GM12865 (cell line): Measurements from ENCODE around the gene TAPT1.

Source experiments
- DNase-seq: peaks from one replicate; pipeline ENCODE4 v3.0.0; 2010; ENCODE audit warnings: low read depth
- H3K4me3 ChIP-seq: 2 replicates; pipeline ENCODE4 v1.5.1; 2011; ENCODE audit warnings: mild to moderate bottlenecking, low read depth, low read length, control low read depth
- TF ChIP-seq, protein P1 (sequence below): IDR thresholded peaks from 2 replicates; pipeline ENCODE4 v1.5.1; 2011; ENCODE audit warnings: low read length, control low read depth, low read depth, inconsistent platforms; ENCODE audit not compliant: insufficient read depth; ENCODE audit errors: missing control alignments

TAPT1 gene

DNA sequence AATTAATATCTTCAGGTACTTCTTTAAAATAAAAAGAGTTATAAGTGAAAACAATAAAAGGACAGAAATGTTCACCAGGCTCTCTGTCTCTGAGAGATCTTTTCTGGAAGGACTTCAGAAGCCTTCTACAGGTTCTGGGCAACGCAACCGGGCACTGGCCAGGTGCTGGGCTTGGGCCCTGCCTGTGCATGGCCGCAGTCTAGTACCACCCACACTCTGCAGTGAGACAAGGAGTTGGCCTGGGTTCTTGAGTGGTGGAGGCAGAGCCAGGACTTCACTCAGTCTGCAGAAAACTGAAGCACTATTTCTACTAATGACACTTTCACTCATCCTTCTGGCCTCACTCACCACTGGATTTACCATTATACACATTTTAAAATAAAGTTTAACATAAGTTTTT, 21.8 kb downstream of the TAPT1 start:
- DNase-seq, result no peak
- TF ChIP-seq, protein P1, sequence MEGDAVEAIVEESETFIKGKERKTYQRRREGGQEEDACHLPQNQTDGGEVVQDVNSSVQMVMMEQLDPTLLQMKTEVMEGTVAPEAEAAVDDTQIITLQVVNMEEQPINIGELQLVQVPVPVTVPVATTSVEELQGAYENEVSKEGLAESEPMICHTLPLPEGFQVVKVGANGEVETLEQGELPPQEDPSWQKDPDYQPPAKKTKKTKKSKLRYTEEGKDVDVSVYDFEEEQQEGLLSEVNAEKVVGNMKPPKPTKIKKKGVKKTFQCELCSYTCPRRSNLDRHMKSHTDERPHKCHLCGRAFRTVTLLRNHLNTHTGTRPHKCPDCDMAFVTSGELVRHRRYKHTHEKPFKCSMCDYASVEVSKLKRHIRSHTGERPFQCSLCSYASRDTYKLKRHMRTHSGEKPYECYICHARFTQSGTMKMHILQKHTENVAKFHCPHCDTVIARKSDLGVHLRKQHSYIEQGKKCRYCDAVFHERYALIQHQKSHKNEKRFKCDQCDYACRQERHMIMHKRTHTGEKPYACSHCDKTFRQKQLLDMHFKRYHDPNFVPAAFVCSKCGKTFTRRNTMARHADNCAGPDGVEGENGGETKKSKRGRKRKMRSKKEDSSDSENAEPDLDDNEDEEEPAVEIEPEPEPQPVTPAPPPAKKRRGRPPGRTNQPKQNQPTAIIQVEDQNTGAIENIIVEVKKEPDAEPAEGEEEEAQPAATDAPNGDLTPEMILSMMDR, result no peak
- H3K4me3 ChIP-seq, result no peak overlapping the region

DNA sequence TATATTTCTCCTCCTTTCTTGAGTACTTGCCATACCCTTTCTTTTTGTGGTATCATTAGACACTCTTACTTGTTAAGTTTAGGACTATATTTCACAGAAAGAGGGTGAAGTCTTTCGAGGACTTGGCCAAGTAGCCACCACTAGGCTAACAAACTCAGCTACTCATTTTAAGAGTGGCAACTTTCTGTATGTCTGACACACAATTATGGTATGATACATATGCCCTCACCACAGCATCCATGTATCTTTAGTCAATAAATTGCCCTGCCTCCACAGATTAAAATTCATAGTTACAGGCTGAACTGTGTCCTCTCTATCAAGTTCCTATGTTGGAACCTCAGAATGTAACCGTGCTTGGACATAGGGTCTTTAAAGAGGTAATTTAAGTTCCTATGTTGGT, 23.2 kb downstream of the TAPT1 start:
- TF ChIP-seq, protein P1, result no peak
- no peak overlapping the region for H3K4me3 ChIP-seq
- DNase-seq, result no peak

DNA sequence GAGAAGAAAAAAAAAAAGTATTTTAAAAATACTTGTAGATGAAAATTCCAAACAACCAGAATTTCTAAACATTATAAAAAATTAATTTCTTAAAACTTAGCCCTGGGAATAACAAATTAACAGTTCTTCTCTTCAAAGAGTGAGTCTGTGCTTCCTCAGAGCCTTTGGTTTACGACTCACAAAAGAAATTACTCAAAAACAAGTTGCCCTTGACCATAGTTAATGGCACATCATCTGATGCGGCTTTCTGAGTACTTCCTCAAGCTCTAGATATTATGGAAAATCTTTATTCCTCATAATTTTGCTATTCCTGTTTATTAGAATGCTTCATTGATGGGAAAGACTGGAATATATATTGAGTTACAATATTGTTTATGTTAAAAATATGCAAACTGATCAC, 23.7 kb downstream of the TAPT1 start:
- TF ChIP-seq, protein P1, result no peak
- no peak for DNase-seq
- H3K4me3 ChIP-seq, result no peak overlapping the region

DNA sequence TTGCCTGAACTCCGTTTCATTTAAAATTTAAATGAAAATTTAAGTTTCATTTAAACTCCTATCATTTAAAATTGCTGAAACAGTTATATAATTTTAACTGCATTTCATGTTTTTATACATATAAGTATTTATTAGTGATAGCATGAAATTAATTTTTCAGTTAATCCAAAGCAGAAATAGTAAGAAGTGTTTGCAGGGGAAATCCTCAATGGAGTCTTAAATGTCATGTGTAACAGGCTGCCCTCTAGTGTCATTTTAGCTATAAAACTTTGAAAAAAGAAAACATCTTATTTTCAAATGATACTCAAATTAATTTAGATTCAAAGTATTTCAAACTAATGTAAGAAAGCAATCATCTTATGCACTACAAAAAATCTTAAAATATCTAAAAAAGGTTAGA, 27.2 kb downstream of the TAPT1 start:
- TF ChIP-seq, protein P1, result peak; percentile 8
- no peak overlapping the region for H3K4me3 ChIP-seq
- DNase-seq, result peak; percentile 19

DNA sequence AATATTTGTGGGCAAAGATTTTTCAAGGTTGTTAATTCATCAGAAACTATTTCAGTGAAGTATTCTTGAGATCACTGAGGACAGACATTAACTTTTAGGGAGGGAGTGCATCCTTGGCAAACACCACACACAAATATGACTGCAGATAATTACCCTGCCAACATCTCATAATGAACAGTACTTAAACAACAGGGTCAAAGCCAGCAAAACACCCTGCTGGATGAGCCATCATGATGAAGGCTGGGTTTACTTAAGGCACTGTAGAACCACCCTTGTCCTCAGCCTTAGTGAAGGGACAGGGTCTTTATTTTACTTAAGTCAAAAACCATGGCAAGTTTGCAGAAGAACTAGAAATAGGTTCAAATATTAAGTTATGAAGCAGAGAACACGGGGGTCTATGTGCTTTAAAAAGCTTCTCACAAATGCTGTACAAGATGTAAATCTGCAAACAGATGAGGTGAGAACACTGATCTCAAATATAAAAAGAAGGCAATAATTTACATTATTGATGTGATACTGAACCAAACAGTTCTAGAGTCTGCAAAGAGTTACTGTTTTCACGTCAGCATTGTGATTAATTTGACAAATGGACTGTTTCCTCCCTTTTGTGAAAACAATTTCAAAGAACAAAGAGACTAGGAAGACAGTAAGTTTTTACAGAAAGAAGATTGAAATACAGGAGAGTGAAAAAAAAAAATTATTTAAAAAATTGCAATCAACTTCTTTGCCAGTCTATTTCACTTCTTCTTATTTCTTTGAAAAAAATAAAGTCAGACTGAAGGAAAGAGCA, 28.2 kb downstream of the TAPT1 start:
- H3K4me3 ChIP-seq, result no peak overlapping the region
- DNase-seq, result no peak
- TF ChIP-seq, protein P1, result no peak

DNA sequence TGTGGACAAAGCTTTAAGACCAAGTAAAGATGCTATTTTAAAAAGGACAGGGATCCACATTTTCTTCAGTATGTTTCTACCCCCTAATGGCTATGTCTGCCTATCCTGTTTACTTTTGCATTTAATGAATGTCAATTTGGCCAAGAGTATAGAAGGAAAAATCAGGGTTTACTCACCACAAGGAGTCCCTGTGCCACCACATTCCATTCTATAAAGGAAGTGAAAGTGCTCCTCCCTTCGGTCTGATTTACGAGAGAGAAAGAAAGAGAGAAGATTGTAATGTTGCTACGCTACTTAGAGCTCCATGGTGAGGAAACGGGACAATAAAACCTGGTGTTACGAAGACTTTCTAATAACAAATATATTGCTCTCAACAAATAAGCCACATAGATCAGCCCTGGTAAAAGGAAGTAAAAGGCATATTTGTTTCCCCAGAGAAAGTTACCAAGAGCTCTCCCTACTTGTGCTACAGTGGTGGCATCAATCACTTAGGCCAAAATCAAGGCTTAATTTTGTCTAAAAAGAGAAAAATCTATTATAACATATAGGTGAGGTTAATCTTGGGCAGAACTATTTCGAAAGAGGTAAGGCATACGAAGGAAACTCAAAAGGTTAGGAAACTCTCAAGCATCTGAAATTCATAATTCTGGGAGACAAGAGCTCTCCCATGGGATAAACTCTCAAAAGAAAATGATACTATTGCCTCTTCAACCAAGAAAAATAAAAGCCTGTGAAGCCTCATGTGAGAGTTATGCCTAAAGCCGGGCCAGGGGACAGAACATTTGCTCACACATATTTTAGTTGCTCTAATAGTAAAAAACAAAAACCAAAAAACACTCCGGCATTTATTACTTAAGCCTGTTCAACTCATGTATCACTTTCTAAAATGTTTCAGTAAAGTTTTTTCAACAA, 29.5 kb downstream of the TAPT1 start:
- H3K4me3 ChIP-seq, result no peak overlapping the region
- no peak for DNase-seq
- TF ChIP-seq, protein P1, result no peak
